NCI-H526 treated with DMSO at 0.1 percent for 48 hours (cell line): Measurements from ENCODE around the gene USHBP1.
A peak's percentile ranks its signal among the peaks of the same experiment; 100 is the strongest.
"Not testable (repeated sequence)": the region's sequence is repeated elsewhere in the genome, so short reads cannot be mapped to it uniquely, and the experiment has no call there.

Source experiments
- DNase-seq: peaks from one replicate; lab custom pipeline; 2025; lab: John Stamatoyannopoulos, UW

USHBP1 gene

GRCh38 chr19:17294051-17294891 lies 29.7 kb upstream of the USHBP1 start:
- no peak for DNase-seq

GRCh38 chr19:17293605-17294004 lies 29.1 kb upstream of the USHBP1 start:
- no peak for DNase-seq

DNA sequence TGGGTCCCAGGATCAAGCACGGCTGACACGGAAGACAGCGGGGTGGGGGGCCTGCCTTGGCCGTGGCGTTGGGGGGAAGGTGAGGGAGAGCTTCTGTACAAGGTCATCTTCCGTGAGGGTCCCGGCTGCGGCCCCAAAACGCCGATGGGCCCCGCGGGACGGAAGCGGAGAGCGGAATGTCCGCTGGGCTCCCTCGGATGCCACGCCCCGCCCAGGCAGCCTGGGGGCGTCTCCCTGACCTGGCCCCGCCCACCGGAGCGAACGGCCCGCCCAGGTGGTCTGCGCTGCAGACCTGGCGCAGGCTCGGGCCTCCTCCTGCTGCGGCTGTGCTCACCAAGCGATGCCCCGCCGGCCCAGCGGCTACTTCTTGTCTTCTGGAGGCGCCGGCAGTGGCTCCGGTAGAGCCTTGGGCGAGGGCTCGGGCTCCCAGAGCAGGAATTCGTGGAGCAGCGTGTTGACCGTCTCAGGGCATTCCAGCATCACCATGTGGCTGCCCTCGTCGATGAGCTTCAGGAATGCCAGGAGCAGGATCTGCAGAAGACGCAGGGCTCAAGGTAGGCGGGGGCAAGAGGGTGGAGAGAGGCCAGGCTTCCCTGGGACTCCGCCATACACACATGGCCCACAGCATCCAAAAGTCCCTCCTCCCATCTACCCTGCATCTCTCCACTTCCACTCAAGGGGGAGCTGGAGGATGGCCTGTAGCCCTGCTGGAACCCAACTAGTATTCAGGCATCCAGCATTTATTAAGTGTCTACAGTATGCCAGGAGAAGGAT lies 27.9 kb upstream of the USHBP1 start:
- peak; percentile 40 for DNase-seq

DNA sequence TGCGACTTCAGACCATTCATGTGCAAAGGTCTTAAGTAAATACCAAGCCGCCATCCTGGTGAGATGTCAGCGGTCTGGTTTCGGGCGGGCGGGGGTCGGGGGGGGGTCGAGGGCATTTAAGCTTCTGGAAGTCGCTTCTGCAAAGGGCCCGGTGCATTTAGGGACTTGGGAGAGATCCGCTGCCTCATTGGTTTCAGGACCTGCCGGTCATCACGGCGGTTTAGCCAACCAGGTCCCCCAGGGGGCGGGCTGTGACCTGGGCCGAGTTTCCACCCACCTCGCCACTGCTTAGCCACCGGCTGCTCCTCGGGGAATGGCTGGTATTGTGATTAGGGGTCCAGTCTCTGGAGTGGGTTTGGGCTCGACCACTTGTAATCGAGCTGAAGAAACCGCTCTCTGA lies 24.9 kb upstream of the USHBP1 start:
- peak; percentile 2 for DNase-seq

GRCh38 chr19:17286752-17287151 lies 22.2 kb upstream of the USHBP1 start:
- DNase-seq, result no peak

- no peak for DNase-seq
Measured at GRCh38 chr19:17286263-17286662, 21.7 kb upstream of the USHBP1 start.

GRCh38 chr19:17285415-17286135 lies 21.0 kb upstream of the USHBP1 start:
- DNase-seq, result no peak

GRCh38 chr19:17283504-17283996 lies 19.0 kb upstream of the USHBP1 start:
- DNase-seq, result no peak

DNA sequence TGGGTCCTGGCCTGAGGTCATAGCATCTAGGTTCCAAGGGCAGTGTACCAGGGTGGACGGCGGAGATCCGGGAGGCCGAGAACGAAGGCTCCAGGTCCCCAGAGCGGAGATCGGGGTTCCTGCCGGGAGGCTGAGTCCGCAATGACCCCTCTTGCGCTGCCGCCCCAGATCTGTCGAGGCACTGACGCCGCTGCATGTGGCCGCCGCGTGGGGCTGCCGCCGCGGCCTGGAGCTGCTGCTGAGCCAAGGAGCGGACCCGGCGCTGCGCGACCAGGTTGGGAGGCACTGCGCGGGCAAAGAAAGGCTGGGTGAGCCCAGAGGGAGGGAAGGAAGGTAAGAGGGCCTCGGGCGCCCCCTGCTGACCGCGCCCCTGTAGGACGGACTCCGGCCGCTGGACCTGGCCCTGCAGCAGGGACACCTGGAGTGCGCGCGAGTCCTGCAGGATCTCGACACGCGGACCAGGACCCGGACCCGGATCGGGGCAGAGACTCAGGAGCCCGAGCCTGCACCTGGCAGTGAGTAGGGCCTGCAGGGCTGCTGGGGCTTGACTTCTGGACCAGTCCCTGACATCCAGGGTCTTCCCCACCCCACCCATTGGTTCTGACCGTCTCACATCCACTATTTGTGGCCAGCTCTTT lies 18.1 kb upstream of the USHBP1 start:
- peak; percentile 54 for DNase-seq

DNA sequence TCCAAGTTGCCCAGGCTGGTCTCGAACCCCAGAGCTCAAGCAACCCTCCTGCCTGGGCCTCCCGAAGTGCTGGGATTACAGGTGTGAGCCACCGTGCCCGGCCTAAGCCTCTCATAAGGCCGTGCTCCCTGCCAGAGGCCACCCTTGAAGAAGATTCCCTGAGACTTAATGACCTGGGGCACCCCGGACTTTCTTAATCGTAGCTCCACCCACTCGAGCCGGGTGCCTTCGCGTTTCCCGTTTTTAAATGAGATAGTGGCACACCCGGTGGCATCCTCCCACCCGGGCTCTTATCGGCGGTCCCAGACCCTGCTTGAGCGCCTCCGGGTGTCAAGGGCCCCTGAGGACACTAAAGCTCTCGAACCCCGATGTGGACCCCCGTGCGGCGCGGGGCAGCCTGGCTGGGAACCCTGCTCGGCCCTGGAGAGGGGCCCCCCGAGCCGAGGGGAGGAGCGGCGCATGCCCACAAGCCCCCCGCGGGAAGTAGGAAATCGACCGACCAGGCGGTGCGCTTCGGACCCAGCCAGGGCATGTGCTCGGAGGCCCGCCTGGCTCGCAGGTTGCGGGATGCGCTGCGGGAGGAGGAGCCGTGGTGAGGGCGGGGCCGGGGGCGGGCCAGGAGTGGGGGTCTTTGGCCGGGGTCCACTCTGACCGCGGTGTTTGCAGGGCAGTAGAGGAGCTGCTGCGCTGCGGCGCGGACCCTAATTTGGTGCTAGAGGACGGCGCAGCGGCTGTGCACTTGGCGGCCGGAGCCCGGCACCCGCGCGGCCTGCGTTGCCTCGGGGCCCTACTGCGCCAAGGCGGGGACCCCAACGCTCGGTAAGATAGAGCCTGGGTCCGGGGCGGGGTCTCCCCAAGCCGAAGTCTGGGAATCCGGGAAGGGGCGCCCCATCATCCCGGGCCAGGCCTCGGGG lies 17.1 kb upstream of the USHBP1 start, which contains the start of gene ANKLE1:
Gene ANKLE1, plus strand, starts transcription at position 511 of the 914 bp plus-strand sequence. Its CDS starts 20 bp downstream, at position 531.
- no peak for DNase-seq

- DNase-seq, result no peak
Measured at GRCh38 chr19:17279436-17279835, 14.9 kb upstream of the USHBP1 start.

GRCh38 chr19:17275441-17276175 lies 11.1 kb upstream of the USHBP1 start:
- DNase-seq, result no peak

GRCh38 chr19:17274892-17275291 lies 10.3 kb upstream of the USHBP1 start:
- not testable (repeated sequence) for DNase-seq

DNA sequence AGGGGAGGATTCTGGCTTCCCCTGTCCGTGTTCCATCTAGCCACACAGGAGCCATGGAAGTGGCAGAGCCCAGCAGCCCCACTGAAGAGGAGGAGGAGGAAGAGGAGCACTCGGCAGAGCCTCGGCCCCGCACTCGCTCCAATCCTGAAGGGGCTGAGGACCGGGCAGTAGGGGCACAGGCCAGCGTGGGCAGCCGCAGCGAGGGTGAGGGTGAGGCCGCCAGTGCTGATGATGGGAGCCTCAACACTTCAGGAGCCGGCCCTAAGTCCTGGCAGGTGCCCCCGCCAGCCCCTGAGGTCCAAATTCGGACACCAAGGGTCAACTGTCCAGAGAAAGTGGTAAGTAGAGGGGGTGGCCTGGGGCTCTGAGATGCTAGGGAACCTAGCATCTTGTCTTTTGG lies 4.2 kb upstream of the USHBP1 start:
- DNase-seq, result no peak

- peak; percentile 97 for DNase-seq
Measured at GRCh38 chr19:17266975-17267788, 2.6 kb upstream of the USHBP1 start, which contains the start of gene BABAM1. TSS of gene BABAM1 (plus strand) at chr19:17267443. CDS start at chr19:17268807, 1,364 bp downstream.

- DNase-seq, result no peak
Measured at GRCh38 chr19:17266589-17266974, 2.0 kb upstream of the USHBP1 start.

DNA sequence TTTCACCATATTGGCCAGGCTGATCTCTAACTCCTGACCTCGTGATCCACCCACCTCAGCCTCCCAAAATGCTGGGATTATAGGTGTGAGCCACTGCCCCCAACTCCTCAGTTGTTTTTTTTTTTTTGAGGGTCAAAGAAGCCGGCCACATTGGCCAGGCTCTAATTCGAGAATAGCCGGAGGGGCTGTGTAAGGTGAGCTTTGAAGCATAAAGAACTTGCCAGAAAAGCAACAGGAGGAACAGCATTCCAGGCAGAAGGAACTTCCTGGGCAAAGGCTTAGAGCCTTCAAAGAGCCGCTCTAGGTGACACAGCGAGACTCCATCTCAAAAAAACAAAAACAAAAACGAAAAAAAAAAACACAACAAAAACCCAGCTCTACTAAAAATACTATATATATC lies 1.5 kb upstream of the USHBP1 start:
- DNase-seq, result no peak

GRCh38 chr19:17263712-17264640 lies 569 bp downstream of the USHBP1 start:
- no peak for DNase-seq
